ENCODE results near the gene TMC7.

DNA sequence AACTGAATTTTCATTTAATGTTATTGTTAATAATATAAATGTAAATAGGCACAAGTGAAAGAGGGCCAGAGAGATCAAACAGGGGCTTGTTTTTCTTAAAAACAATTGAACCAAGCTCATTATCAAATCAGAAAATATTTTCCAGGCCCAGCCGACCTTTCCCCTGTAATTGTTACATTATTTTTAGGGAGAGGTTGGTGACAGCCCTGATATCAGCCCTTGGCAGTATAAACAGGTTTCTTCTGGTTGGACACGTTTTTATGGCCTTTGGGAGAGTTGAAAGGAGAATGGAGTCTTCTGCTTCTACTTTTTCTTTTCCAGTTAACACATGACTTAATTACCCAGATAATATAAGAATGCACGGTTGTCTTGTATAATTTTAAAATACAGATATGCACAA is 43.7 kb downstream of the TMC7 start:
- TF ChIP-seq, protein P1, sequence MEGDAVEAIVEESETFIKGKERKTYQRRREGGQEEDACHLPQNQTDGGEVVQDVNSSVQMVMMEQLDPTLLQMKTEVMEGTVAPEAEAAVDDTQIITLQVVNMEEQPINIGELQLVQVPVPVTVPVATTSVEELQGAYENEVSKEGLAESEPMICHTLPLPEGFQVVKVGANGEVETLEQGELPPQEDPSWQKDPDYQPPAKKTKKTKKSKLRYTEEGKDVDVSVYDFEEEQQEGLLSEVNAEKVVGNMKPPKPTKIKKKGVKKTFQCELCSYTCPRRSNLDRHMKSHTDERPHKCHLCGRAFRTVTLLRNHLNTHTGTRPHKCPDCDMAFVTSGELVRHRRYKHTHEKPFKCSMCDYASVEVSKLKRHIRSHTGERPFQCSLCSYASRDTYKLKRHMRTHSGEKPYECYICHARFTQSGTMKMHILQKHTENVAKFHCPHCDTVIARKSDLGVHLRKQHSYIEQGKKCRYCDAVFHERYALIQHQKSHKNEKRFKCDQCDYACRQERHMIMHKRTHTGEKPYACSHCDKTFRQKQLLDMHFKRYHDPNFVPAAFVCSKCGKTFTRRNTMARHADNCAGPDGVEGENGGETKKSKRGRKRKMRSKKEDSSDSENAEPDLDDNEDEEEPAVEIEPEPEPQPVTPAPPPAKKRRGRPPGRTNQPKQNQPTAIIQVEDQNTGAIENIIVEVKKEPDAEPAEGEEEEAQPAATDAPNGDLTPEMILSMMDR (IDR thresholded peaks at IDR 0.05; ENCODE audit: low read length), result no peak
- TF ChIP-seq EZH2 (optimal IDR thresholded peaks at IDR 0.05; ENCODE audit: low read depth, low read length) (no peak), EZH2phosphoT487 (IDR thresholded peaks at IDR 0.05; ENCODE audit: low read length) (no peak)
